Astrocyte (in vitro differentiated cells and primary cell): ENCODE results near the gene ZNF117.
"Not testable (repeated sequence)": the region's sequence is repeated elsewhere in the genome, so short reads cannot be mapped to it uniquely, and the experiment has no call there.

Source experiments
- CTCF ChIP-seq: IDR thresholded peaks from 2 replicates; pipeline ENCODE4 v1.5.1; 2011; ENCODE audit warnings: low read depth, mild to moderate bottlenecking, inconsistent platforms, low read length, moderate library complexity; ENCODE audit not compliant: insufficient read depth
- EZH2 ChIP-seq: IDR thresholded peaks from 2 replicates; pipeline ENCODE4 v1.6.1; 2012; ENCODE audit warnings: mild to moderate bottlenecking, low read length, inconsistent platforms; ENCODE audit not compliant: insufficient read depth

- not testable (repeated sequence) for TF ChIP-seq EZH2, CTCF
Measured at GRCh38 chr7:65033391-65033790, 42.6 kb upstream of the ZNF117 start.
